CMK (cell line): ENCODE results near the gene ANAPC15.
A peak's percentile ranks its signal among the peaks of the same experiment; 100 is the strongest.

Experiments
- DNase-seq: peaks from one replicate; pipeline ENCODE4 v3.0.0-alpha.2; 2010; ENCODE audit warnings: low read depth

ANAPC15 gene

DNA sequence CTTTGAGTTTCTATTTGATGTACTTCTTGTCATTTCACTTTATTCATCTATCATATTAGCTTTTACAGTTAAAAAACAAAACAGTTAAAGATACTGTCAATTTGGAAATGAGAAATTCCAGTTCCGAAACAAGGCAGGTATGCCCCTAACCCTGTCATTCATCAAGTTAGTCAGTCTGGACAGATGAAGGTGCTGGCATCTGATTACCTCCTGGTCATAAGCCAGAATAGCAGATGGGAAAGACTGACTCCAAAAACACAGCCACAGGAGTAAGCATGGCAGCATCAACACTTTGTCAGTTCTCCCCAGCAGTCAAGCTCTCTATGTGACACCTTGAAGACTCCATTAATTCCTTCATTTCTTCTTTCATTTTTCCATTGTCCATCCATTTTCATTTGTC lies 27.5 kb downstream of the ANAPC15 start:
- no peak for DNase-seq

DNA sequence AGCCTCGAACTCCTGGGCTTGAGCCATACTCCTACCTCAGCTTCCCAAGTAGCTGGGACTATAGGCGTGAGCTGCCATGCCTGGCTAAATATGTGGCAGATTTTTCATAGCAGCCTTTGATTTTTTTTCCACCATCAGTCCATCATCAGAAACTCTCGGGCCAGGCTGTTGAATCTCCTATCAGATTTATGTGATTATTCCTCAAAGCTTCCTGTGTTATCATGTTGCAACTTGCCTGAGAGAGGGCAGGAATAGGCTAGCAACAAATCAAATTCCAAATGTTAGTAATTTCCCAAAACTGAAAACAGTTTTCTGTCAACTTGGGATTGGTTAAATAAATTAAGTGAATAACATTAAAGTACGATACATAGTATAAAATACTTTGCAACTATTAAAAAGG lies 28.4 kb downstream of the ANAPC15 start:
- DNase-seq = no peak

DNA sequence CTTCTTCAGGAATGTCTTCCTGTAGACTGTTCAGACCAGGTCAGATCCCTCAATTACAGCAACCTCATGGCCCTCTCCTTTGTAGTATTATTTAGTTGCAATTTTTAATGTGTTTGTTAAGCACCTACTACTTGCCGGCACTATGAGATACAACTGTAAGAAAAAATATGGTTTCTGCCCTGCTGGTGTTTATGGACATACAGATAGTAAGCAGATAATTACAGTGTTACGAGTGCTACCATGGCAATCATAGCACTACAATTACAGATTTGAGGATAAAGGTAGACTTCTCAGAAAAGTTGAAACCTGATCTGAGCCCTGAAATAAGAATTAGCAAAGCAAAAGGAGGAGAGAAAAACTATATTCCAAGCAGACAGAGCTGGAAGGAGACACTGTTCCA lies 29.1 kb downstream of the ANAPC15 start:
- DNase-seq = no peak

DNA sequence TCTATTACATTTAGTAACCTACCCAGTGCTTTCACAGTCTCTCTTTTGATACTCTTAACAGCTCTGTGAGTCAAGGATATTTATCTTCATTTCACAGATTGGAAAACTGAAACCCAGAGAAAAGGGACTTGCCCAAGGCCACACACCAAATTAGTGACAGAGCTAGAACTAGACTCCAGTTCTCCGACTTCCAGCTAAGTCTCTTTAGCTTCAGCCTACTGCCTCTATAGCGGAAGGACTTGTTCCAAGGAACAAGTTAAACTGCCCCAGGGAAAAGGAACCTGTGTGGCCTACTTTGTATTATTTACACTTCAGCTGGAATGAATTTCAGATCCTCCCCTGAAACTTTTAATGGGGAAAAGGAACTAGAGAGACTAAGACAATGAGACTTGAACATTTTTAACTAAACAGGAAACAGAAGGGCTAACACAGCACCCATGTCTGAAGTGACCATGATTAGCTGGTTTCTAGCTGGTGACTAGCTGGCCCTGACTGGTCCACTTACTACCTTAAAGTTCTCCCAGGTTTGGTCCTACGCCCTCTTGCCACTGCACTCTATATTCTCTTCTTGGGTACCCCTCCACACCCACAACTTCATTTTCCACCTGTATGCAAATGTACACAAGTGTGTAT lies 30.6 kb downstream of the ANAPC15 start:
- DNase-seq = no peak

DNA sequence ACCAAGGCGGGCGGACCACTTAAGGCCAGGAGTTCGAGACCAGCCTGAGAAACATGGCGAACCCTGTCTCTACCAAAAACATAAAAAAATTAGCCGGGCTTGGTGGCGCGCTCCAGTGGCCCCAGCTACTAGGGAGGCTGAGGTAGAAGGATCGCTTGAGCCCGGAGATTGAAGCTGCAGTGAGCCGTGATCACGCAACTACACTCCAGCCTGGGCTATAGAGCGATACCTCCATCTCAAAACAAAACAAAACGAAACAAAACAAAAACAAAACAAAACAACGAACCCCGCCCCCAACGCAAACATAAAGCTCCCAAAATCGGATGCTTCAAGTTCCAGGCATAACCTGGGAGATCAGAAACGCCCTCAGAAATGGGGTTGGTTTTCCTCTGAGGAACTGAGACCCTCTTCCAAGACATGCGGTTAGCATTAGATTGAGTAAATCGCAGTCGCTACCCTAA lies 31.3 kb downstream of the ANAPC15 start:
- DNase-seq = no peak

DNA sequence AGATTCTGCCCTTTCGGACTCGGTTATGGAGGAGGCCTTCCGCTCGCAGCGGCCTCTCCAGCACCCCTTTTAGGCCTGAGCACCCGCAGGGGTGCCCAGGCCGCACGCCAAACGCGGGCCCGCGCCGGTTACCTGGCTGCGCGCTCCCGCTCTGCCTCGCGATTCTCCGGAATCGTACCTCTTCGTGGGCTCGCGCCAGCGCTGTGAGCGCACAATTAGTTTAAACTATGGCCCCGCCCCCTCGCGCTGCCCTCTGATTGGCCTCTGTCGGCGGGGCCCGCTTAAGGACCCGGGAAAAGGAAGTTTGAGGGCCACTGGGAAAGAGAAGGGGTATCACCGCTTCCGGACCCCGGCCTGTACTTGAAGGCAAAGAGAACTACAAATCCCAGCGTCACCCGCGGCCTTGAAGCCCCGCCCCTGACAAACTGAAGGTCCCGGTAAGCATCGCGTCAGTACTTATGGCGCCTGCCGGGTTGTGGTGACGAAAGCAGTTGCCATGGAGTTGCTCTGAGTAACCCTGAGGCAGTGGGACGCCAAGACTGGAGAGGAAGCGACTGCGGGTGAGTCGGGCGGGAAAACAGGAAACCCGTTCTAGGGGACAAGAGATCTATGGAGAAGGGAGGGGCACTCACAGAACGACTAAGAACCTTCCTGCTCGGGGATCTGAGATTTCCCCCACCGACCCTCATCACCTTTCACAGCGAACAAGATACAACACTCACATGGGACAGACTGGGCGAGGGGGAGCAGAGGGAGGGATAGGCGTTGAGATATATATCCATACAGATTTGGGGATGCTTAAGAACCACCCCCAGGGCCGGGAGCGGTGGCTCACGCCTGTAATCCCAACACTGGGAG lies 31.9 kb downstream of the ANAPC15 start, which contains the start of the genes LRRC51 and NUMA1:
LRRC51 (plus strand) TSS at position 525 of the 858 bp plus-strand sequence. CDS start 8,234 bp downstream, outside the sequence.
NUMA1 (minus strand) TSS at position 217 of the 858 bp plus-strand sequence. CDS start 44,599 bp downstream, outside the sequence.
- DNase-seq = peak; percentile 100

DNA sequence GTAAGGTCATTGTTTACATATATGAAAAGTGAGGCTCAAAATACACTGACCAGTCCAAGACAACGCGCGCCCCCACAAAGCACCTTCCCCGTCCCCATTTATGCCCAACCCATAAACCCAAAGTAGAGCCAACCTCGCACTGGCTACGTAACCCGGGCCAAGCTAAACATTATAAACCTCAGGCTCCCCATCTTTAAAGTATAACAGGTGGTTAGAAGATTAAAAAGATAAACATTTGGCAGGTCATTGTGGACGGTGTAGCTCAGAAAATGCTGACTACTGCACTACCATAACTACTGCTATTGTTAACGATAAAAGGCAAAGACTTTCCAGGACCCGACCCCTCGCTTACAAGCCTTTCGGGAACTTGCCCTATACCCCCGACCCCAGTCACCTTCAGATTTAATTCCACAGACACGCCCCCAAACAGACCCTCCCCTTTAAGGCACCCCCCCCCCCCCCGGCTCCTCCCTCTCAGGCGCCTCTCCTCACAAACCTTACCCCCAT lies 32.6 kb downstream of the ANAPC15 start:
- DNase-seq = no peak

DNA sequence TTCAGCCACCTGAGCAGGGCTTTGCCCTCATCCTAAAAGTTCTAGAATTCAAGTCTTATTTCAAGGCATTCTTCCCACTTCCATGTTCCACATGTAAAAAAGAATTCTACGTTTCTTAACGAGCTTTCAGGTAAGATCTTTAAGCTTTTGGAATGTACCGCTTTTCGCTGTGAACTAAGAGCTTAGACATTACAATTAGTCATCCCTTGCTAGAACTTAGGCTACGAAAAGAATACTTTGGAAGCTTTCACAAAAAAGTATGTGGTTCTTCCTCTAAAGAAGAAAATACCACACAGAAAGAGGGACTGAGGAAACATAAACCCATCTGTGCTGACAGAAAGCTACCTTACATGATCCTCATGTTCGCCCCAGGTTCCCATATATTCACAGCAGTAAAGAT lies 34.0 kb downstream of the ANAPC15 start:
- DNase-seq = no peak

DNA sequence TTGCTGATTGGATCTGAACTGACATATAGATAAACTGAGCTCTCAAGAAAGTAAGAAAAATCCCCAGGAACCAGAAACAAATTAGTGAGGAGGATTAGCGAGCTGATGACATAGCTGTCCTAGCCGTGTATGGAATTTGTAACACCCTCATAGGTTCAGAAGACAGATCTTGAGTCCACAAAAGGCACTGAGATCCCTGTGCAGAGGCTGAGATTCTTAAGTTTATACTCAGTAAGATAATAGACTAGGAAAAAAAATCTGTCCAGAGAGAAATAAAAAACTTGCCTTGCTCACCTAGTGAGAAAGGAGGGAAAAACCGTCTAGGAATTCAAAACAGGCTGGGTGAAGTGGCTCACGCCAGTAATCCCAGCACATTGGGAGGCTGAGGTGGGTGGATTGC lies 36.7 kb downstream of the ANAPC15 start:
- DNase-seq = no peak

DNA sequence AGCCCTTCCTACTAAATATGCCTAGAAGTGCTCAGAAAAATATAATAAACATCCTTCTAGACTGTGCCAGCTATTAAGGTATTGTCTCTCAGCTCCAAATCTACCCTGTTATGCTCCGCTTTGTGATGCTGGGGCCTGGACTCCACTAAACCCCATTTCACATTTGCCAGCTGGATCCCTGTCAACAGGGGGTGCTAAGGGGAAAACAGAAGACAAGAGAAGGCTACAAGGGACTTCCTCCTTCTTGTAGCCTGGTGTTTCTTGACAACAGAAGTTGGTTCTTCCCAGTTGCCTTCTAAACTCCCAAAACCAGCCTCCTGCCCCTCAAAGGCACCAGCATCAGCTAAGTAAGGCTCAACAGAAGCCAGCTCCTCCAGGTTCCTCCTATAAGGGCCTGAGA lies 37.4 kb downstream of the ANAPC15 start:
- no peak for DNase-seq

DNA sequence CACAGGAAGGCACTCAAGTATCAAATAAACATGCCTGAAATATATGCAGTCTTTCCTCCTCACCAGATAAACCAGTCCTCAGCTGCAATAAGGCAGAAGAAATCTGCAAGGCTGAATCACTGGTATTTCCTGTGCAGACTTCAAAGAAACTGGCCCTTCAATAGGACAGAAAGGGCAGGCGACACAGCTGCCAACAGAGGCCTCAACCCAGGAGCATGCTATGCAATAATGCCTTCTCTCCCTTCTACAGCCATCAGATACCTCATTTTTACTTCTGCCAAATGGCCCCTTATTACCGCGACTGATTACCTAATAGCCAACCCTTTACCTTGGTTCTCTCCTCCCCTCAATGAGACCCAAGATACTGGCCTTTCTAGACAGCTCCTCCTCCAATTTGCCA lies 40.1 kb downstream of the ANAPC15 start:
- DNase-seq = no peak

DNA sequence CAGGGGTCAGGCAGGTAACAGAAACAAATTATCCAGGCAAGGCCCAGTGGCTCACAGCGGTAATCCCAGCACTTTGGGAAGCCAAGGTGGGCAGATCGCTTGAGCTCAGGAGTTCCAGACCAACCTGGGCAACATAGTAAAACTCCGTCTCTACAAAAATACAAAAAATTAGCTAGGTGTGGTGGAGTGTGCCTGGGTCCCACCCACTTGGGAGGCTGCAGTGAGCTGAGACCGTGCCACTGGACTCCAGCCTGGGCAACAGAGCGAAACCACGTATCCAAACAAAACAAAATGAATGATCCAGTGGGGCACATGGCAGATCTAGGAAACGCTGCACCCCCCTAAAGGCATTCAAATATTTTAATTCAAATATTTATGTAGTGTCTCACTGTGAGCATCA lies 42.0 kb downstream of the ANAPC15 start:
- DNase-seq = no peak

DNA sequence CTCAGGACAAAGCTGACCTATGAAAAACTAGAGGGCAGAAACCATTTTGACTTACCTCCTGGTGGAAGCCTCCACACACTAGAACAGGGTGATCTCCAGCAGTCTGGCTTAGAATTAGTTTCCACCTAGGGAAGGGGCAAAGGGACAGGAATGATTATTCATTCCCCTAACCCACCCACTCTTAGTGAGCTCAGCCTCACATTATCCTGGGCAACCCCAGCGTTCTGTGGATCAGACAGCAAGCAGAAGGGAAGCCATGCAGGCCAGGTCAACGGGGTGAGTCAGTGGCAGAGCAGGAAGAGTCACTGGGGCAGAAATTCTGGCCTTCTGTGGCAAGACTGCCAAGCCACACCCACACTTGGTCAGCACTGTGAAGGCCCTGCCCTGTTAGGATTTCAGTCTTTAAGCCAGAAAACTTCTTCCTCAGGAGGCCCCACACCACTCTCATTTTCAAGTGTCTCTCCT lies 42.7 kb downstream of the ANAPC15 start:
- peak; percentile 63 for DNase-seq

DNA sequence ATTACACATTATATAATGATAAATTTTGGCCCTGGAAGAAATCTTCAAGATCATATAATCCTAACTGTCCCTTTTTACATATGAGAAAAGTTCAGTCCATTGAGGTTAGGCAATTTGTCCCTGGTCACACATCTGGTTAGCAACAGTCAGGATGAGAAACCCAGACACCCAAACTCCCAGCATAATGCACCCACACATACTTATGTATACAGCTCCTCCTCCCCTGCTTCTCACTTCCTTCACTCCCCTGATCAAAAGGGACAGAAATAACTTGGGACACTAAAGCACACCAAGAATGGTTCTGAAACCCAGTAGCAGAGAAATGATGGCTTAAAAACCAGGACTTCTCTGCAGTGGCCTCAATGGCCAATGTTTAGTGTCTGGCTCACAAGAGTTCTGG lies 43.3 kb downstream of the ANAPC15 start:
- no peak for DNase-seq

DNA sequence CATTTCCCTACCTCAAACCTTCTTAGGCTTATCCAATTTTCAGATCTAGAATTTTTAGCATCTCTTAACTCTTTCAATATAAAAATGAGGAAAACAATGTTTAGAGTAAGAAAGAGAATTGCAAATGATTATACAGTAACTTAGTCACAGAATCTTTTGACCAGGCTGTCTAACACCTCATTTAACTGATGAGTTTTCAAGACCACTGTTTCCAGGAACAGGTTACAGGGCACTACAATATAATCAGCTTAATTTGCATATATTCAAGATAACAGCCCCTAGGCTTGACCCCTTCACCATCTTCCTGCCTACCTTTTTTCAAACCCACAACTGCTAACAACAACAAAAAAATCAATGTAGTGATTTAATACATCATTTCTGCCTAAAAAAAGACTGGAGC lies 44.8 kb downstream of the ANAPC15 start:
- DNase-seq = no peak

DNA sequence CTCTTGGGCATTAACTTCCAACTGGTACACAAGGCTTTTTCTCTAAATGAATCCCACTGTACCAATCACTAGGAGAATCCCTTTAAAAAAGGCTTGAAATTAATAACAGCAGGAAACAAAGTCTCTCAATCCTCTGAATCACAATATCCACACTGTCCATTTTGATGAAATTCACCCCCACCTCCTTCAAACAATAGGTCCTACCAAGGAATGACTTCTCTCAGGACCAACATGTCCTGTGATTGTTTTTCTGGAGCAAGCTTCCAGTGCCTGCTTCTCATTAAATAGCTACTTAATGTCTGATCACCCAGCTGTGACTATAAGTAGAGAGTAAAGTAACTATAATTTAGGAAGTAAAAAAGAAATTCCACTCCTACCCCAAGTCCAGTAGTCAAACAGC lies 45.2 kb downstream of the ANAPC15 start:
- DNase-seq = no peak

DNA sequence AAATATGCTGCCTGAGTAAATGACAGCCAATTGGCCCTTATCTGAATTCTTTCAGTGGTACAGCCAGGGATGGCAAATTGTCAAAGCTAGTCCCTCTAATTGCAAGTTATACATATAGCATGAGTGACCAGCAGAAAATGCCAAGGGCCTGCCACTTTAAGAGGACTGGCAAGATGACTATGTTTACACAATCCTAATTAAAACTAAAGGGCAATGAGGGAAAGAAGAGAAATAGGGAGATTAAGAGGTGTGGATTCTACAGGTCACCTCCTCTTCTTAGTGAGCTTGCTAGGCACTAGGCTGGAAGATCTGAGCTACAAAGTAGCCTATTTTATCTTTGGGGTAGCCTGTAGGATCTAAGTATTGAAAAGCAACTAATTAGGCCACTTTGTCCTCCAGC lies 45.6 kb downstream of the ANAPC15 start:
- DNase-seq = no peak

DNA sequence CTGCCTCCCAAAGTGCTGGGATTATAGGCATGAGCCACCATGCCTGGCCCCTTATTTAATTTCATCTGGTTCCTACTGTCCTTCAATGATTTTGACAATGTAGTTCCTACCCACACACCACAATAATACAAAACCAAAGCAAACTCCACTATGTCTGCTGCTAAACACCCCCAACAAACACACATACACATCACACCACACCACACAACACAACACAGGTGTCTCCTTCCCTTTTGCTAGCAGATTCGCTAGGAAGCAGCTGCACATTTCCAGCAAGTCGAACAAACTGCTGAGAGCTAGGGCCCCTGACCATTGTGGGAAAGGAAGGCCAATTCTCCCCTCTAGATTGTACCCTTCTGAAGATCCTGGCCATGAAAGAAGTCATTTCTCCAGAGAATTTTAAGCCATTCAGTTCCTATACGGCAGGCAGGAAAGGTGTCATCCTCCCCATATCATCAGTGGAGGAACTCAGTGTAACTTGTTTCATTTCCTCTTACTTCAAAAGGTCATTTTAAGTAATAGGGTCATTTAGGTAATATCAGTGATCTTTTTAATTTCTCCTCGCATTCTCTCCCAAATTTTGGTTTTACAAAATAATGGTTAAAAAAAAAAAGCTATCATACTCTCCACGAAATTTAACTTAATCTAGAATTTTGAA lies 50.6 kb downstream of the ANAPC15 start:
- DNase-seq = no peak
